IPS-18c (cell line): ENCODE results near the gene GRK5.

Experiments
- H3K4me3 ChIP-seq: 2 replicates; pipeline ENCODE4 v1.7.0; 2013; ENCODE audit warnings: low read depth, mild to moderate bottlenecking, low read length, moderate library complexity; ENCODE audit not compliant: insufficient read depth
- H3K9me3 ChIP-seq: one replicate; pipeline ENCODE4 v1.6.1; 2013; ENCODE audit warnings: mild to moderate bottlenecking, low read length, moderate library complexity; ENCODE audit not compliant: control insufficient read depth, insufficient read depth

The GRK5 gene

DNA sequence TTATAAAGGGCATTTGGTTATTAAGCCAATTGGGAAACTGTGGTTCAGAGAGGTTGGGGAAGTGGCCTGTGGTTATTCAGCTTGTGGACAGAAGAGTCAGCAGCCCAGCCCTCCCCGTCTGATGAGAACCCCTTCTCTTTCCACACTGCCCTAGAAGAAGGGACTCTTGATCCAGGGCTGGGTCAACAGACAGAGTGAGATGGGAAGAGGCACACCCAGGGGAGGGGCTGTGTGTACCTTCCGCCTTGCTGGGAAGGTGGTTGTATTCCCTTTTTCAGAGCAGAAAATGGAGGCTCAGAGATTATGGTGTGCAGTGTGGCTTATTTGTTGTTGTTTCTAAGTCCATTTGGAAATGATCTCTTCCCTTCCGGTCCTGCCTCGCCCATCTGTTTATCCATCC lies 103.4 kb downstream of the GRK5 start:
- Histone ChIP-seq H3K4me3 (no peak overlapping the region), H3K9me3 (no peaks in the 10 kb centered on the region)

DNA sequence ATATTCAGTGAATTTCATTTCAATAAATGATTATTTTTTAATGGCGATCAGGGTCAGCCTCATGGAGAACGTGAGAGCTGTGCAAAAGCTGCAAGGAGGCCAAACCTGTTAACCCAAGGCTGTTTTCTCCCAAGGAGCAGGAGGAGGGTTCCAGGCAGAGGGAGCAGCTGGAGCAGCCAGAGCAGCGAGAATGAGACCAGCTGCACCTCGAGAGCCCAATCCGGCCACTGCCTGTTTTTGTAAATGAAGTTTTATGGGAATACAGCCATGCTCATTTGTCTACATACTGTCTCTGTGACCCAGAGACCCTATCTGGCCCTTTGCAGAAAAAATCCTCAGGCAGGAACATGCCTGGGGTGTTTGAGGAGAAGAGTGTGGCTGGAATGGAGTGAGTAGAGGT lies 104.9 kb downstream of the GRK5 start:
- H3K9me3 ChIP-seq, result no peaks in the 10 kb centered on the region
- H3K4me3 ChIP-seq, result no peak overlapping the region

DNA sequence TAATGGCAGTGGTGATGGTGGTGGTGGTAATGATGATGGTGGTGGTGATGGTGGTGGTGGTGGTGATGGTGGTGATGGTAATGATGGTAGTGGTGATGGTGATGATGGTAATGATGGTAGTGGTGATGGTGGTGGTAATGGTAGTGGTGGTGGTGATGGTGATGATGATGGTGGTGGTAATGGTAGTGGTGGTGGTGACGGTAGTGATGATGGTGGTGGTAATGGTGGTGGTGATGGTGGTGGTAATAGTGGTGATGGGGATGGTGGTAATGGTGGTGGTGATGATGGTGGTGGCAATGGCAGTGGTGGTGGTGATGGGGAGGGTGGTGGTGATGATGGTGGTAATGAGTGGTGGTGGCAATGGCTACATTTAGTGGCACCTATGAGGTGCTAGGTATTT lies 105.7 kb downstream of the GRK5 start:
- Histone ChIP-seq H3K9me3 (no peaks in the 10 kb centered on the region), H3K4me3 (no peak overlapping the region)

DNA sequence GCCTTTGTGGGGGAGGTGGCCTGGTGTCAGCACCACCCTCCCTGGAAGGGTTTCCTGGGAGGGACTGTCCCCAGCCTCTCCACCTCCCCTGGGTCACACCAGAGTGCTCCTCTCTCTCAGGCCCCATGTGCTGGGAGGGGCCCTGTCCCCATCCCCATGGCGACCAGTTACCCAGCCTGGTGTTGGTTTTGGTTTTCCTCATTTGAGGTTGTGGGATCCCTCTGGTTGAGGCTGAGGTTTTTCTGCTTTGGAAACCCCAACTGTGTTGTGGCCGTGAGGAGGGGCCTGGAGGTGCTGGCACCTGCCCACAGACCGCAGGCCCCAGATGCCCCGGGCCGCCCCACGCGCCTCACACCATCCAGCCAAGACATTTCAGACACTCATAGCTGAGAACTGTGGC lies 106.3 kb downstream of the GRK5 start:
- Histone ChIP-seq H3K9me3 (no peaks in the 10 kb centered on the region), H3K4me3 (no peak overlapping the region; the same call in 1 of the 2 replicates)

DNA sequence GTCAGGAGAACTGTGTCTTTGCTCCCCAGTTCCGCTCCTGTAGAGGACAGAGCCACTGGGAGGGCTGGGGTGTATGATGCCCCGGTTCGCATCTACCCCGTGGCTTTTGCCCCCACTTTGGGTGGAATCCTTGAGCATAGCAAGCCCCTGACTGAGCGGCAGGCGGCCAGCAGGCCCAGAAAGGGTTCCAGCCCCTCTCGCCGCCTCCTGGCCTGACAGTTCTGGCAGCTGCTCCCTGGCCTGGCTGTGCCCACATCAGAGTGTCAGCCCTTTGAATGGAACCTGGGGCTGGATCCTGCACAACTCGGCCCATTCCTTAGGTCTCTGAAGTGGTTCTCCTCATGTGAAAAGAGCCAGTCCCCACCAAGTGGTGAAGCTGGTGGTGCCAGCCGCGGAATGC lies 106.7 kb downstream of the GRK5 start:
- Histone ChIP-seq H3K9me3 (no peaks in the 10 kb centered on the region), H3K4me3 (no peak overlapping the region)

DNA sequence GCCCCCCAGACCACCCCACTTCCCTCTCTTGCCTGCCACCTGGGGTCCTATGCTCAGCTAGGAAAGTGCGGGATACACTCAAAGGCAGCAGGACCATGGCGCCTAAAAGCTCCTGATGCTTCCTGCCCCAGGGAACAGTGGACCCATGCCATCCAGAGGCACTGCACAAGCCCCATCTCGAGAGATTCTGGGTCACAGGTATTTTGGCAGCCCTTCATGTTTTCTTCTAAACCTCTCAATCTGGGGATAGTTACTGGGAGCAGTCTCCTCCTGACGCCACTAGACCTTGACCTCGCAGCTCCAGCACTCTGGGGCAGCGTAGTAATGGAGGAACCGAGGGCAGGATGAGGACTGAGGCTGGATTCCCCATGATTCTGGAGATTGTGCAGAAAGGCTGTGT lies 107.1 kb downstream of the GRK5 start:
- no peak overlapping the region for H3K4me3 ChIP-seq

DNA sequence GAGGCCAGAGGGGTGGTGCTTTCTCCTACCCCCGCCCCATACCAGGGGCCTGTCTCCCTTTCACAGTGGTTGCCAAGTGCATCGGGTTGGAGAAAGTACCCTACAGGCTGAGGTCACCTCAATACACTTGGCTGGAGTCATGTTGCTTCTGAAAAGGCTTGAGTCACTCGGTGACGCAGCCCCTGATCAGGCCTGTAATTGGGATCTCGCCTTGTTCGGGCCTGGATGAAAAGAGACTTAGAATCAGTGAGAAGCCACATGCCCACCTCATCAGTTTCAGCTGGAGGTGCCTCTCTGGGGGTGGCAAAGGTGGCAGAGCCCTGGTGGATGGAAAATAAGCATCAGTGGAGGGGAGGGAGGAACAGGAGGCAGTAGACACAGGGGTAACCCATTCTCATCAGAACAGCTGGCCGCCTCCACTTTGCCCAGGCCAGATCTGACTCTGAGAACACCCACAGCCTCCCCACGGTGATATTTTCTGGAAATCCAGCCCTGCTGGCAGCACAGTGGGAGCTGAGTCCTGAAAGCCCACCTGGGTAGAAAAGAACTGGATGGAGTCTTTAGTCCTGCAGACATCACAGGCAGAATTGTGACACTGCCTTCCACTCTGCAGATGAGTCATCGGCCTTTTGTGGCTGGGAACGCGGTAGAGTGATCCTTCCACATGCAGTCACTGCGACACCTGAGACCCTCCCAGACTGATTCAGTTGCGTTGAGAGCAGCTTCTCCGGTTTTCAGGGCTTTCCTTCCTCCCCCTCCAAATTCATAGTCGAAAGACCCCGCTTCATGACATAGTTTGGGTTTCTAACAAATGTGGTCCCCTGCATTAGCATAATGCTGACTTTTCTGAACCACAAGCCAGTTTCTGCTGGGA lies 108.0 kb downstream of the GRK5 start:
- H3K4me3 ChIP-seq, result no peak overlapping the region; the same call in 1 of the 2 replicates
- no peaks in the 10 kb centered on the region for H3K9me3 ChIP-seq

More for the DNA sequence above, 107.1 kb downstream of the GRK5 start:
- H3K9me3 ChIP-seq, result no peaks in the 10 kb centered on the region

DNA sequence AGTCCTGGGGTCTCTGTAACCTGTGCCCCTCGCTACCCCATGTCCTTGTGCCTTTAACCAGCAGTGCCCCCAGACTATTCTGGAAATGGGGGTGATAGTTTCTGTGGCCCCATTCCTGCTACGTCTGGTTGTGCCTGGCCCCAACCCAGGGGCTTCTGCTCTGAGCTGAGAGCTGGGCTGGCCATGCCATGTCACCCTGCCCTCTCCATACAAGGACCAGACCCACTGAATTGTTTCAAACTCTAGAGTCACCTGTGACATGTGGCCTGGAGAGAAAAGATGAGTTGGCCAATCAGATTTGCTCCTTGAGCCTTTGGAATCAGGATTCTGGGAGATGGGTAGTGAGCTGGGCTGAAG lies 108.6 kb downstream of the GRK5 start:
- no peak overlapping the region; the same call in 1 of the 2 replicates for H3K4me3 ChIP-seq
- no peaks in the 10 kb centered on the region for H3K9me3 ChIP-seq

DNA sequence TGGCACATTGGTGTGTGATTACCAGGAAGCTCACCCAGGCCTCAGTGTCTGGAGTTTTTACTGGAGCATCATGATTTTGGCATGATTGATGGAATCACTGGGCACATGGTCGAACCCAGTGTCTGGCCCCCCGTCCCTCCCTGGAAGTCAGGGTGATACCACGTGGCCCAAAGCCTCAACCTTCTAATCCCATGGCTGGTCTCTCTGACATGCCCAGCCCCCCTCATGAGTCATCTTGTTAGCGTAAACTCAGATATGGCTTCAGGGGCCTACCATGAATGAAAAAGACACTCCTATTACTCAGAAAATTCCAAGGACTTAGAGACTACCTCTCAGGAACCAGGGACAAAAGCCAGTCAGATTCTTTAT lies 109.3 kb downstream of the GRK5 start:
- Histone ChIP-seq H3K9me3 (no peaks in the 10 kb centered on the region), H3K4me3 (no peak overlapping the region)

DNA sequence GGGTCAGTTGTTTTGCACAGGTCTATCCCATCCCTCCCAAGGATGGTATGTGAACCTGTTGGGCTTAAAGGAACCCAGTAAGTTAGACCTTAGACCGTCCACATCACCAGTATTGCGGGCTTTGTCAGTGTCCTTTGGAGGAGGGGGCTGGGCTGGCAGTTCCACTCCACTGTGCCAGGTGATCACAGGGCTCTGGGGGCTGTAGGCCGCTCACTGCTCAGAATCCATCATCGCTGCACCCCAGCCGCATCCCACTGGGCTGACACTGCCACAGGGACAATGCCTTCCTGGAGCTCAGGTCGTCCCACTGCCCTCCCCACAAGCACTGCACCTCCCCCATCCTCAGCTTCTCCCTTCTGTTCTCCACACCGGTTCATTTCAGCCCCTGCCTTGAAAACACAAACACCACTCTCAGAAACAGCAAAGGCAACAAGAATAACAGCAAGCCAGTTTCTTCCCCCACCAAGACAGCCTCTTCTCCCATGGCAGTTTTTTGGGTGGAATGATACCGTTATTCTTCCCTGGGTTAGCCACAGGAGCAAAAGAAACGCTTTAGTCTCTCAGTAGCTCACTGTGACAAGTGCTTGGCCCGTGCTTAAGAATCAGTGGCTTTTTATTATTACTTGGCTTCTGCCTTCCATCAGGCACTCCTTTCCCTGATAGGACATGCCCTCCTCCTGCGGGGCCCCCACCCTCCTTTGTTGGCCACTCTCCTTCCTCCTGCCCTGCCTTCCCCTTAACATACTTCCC lies 111.2 kb downstream of the GRK5 start:
- H3K9me3 ChIP-seq, result no peaks in the 10 kb centered on the region
- no peak overlapping the region; the same call in 1 of the 2 replicates for H3K4me3 ChIP-seq

DNA sequence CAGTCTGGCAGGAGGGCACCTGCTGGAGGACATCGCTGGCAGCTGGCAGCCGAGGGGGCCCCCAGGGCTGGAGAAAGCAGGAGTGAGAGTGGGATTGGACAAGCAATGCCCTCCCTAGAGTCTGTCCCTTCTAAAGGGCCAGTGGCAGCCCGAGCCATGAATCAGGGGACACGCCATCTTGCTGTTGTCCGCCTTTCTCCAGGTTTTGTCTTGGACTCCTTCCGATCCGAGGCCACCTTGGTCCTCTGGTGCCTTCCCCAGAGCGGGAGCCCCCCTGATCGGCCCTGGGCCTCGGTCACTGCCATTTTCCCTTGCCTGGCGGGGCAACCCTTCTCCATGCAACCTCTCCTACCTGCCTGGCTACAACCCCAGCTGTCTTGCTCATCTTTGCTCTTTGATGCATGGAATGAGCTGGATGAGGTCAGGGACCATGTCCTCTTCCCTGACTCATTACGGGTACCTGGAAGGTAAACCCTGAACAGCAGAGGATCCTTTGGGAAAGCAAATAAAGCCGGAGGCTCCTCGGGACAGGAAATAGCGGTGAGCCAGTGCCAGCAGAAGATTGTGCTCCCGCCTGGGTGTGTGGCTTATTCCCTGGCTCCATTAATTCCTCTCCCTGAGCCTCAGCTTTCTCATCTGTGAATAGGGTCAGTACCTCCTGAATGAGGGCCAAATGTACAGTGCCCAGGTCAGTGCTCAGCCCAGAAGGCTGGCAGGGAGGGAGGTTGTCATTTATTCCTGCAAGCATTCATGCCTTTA lies 112.0 kb downstream of the GRK5 start:
- no peak overlapping the region for H3K4me3 ChIP-seq
- H3K9me3 ChIP-seq, result no peaks in the 10 kb centered on the region

DNA sequence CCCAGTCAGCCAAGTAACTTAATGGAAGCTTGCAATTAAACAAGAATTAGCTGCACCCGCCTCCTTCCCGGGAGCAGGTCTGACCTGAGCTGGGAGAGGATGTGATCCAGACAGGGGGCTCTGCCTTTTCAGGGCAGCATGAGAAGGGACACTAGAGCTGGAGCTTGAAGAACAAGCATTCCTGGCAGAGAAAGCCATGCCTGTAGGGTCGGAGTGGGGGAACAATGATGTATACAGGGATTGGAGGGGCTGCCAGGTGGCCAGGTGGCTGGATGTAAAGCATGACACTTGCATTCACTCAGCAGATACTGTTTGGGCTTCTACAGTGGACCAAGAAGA lies 112.5 kb downstream of the GRK5 start:
- Histone ChIP-seq H3K4me3 (no peak overlapping the region), H3K9me3 (no peaks in the 10 kb centered on the region)

DNA sequence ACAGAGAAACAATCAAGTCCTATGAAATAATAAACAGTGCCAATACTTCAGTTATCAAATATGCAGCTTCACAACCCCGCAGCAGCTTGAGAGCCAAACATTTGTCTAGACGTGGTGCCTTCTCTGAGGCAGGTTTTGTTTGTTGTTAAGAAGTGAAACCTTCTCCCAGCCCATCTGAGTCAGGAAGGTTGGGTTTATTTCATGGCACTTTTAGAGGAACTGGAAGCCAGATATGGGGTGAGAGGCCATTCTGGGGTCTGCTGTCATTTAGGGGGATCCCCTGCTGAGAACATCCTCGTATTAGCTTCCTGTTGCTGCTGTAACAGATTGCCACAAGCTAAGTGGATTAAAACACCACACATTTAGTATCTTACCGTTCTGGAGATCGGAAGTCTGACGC lies 113.6 kb downstream of the GRK5 start:
- H3K4me3 ChIP-seq, result no peak overlapping the region
- H3K9me3 ChIP-seq, result no peaks in the 10 kb centered on the region

DNA sequence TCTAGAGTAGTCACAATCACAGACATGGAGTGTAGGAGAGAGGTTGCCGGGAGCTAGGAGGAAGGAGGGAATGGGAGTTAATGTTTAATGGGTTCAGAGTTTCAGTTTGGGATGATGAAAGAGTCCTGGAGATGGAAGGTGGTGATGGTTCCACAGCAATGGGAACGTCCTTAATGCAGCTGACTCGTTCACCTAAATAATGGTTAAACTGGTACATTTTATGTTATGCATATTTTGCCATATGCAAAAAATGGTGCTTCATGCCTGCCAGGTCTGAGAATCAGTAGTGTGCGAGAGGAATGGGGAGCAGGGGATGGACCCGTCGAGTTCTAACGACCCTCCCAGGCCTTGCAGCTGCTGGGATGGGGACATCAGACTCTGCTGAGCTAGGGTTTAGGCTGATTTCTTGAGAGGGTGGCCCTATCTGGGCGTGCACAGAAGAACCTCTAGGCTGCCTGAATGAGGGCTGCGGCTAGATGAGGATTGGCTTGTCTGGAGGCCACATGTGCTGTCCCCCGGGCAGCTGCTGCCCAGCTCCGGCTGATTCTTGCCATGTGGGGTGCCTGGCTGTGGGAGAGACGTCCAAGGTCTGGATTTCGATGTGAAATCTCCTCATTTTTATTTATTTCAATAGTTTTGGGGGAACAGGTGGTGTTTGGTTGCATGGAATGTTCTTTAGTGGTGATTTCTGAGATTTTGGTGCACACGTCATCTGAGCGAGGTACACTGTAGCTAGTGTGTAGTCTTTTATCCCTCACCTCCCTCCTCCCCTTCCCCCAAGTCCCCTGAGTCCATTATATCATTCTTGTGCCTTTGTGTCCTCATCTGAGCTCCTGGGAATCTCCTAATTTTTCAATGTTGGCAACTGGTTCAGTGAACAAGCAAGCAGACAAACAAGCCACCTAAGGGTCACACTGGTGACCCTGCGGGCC lies 116.0 kb downstream of the GRK5 start:
- Histone ChIP-seq H3K9me3 (no peaks in the 10 kb centered on the region), H3K4me3 (no peak overlapping the region)

DNA sequence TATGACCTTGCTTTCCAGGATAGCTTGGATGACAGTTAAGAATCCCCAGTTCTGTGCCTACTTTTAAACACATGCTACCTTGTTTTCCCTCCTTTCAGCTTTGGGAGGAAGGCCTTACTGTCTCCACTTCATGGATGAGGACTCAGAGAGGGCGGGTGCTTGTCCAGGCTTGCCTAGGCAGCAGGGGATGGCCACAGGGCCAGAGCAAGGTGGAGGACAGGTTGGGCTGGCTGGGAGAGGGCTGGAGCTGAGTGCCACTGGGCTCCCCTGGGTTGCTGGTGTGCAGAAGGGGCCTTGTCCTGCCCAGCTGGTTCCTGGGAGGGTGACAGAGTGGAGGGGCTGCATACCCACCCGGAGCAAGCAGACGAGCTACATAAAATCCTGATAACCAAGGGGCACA lies 117.8 kb downstream of the GRK5 start:
- Histone ChIP-seq H3K4me3 (no peak overlapping the region), H3K9me3 (no peaks in the 10 kb centered on the region)

DNA sequence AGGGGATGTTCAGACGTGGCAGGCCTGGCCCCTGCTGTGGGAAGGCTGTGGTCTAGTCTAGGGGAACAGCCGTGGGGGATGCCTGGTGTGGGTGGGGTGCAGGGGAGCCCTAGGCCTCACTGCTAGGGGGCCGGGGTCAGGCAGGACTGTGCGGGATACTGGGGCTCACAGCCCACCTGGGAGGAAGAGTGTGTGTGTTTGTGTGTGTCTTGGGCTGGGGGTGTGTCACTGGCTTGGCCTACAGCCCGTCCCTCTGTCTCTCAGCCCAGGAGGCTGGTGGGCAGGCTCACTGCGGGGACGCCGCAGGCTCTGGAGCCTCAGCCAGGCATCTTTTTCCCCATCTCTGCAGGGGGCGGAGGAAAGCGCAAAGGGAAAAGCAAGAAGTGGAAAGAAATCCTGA lies 118.8 kb downstream of the GRK5 start:
- no peaks in the 10 kb centered on the region for H3K9me3 ChIP-seq
- no peak overlapping the region for H3K4me3 ChIP-seq
